ENCODE results near the gene WFS1. TPM values are rescaled to one million over a fixed set of nuclear protein-coding genes. Genes with fewer than 3 reads are reported as not detected.

The WFS1 gene
- total RNA-seq, 6 experiments from 2014 or later: 11.3 to 19.7 (median 15.9) TPM

- intact Hi-C loops (cut with DNase I): no loop called here
- ATAC-seq (no peak), DNase-seq (peak in 2 of 3 donors; percentile 36)
- 72% methylated on average over 4 of the region's 6 CpGs for WGBS (ENCODE audit: insufficient coverage, low coverage, low lambda C conversion rate, missing lambda C conversion rate)
- no peaks in the 10 kb centered on the region for H3K9me3 ChIP-seq
- H3K4me3 ChIP-seq: no peak overlapping the region
- no peaks in the 10 kb centered on the region for H3K27me3 ChIP-seq
- no peak overlapping the region for H3K27ac ChIP-seq
- TF ChIP-seq CTCF (IDR thresholded peaks at IDR 0.05) (no peak), POLR2A (IDR thresholded peaks at IDR 0.05) (no peak)
- H3K36me3 ChIP-seq: no peaks in the 10 kb centered on the region
- H3K4me1 ChIP-seq: no peaks in the 10 kb centered on the region
Measured at GRCh38 chr4:6233929-6234328, 35.7 kb upstream of the WFS1 start.

DNA sequence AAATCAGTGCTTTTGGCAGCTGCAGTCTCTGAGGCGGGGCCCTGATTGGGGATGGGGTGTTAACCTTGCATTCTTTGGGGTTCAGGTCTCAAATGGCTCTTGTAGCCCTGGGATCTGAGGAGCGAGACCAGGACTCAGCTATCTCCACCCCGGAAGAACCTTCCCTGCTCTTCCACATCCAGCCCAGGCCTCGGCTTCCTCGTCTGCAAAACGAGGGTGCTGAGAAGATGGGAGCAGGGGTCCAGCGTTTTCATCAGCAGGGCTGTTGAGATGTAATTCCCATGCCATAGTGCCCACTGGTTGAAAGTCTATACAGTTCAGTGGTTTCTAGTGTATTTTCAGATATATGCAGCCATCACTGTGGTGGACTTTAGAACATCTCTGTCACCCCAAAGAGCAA lies 34.6 kb upstream of the WFS1 start:
- no peak overlapping the region for H3K27ac ChIP-seq
- H3K36me3 ChIP-seq: no peaks in the 10 kb centered on the region
- H3K4me1 ChIP-seq: no peaks in the 10 kb centered on the region
- no peaks in the 10 kb centered on the region for H3K9me3 ChIP-seq
- TF ChIP-seq CTCF (IDR thresholded peaks at IDR 0.05) (no peak), POLR2A (IDR thresholded peaks at IDR 0.05) (no peak)
- intact Hi-C loops (cut with DNase I): no loop called here
- no peak for ATAC-seq
- 63% methylated on average over 7 of the region's 7 CpGs for WGBS (ENCODE audit: insufficient coverage, low coverage, low lambda C conversion rate, missing lambda C conversion rate)
- H3K4me3 ChIP-seq: no peak overlapping the region
- DNase-seq: peak in 2 of 3 donors; percentile 11 to 14
- no peaks in the 10 kb centered on the region for H3K27me3 ChIP-seq

DNA sequence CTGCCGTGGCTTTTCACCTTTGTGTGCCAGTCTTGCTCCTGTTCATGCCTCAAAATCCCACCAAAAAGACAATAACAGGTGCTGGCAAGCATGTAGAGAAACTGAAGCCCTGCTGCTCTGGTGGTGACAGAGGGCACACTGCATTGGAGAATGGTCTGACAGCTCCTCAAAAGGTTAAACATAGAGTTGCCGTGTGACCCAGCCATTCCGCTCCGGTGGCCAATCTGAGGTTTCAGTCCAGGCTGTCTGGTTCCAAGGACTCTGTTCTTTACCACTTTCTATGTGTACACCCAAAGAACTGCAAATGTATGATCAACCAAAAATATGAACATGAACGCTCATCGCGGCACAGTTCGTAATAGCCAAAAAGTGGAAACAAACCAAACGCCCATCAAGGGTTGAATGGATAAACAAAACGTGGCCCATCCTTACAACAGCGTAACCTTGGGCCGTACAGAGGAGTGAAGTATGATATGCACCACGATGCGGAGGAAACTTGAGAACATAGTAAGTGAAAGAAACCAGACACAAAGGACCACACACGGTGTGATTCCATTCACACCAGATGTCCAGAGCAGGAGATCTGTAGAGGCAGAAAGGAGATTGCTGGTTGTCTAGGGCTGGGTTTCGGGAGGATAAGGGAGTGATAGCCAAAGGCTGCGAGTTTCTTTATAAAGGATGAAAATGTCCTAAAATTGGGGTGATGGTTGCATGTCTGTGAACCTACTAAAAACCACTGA lies 33.6 kb upstream of the WFS1 start:
- intact Hi-C loops (cut with DNase I): no loop called here
- Histone ChIP-seq H3K9me3 (no peaks in the 10 kb centered on the region), H3K27ac (no peak overlapping the region), H3K4me3 (no peak overlapping the region), H3K36me3 (no peaks in the 10 kb centered on the region), H3K27me3 (no peaks in the 10 kb centered on the region), H3K4me1 (no peaks in the 10 kb centered on the region)
- no peak for ATAC-seq
- TF ChIP-seq POLR2A (IDR thresholded peaks at IDR 0.05) (no peak), CTCF (IDR thresholded peaks at IDR 0.05) (no peak)
- DNase-seq: peak in 2 of 3 donors; percentile 4 to 8
- WGBS (ENCODE audit: insufficient coverage, low coverage, low lambda C conversion rate, missing lambda C conversion rate): 58% methylated on average over 16 of the region's 17 CpGs

GRCh38 chr4:6236816-6237390 lies 32.7 kb upstream of the WFS1 start:
- WGBS (ENCODE audit: insufficient coverage, low coverage, low lambda C conversion rate, missing lambda C conversion rate): 48% methylated on average over 10 of the region's 12 CpGs
- intact Hi-C loops (cut with DNase I): no loop called here
- peak in 2 of 3 donors; percentile 18 to 33 for DNase-seq

More at GRCh38 chr4:6236816-6237390, 32.7 kb upstream of the WFS1 start:
- Histone ChIP-seq H3K9me3 (no peaks in the 10 kb centered on the region), H3K4me3 (no peak overlapping the region), H3K27ac (no peak overlapping the region), H3K36me3 (no peaks in the 10 kb centered on the region), H3K4me1 (no peaks in the 10 kb centered on the region), H3K27me3 (no peaks in the 10 kb centered on the region)
- no peak for ATAC-seq
- no peak for TF ChIP-seq POLR2A (IDR thresholded peaks at IDR 0.05)
- no peak for TF ChIP-seq CTCF (IDR thresholded peaks at IDR 0.05)

Data from right lobe of liver (tissue), 6 donors.